Measurements from ENCODE around the gene C1orf53. TPM values are rescaled to one million over a fixed set of nuclear protein-coding genes. Genes with fewer than 3 reads are reported as not detected.
A peak's percentile ranks its signal among the peaks of the same experiment; 100 is the strongest.

Gene C1orf53
- total and polyA plus RNA-seq, 8 donors, result 1.5 to 8.9 (median 3.1) TPM

DNA sequence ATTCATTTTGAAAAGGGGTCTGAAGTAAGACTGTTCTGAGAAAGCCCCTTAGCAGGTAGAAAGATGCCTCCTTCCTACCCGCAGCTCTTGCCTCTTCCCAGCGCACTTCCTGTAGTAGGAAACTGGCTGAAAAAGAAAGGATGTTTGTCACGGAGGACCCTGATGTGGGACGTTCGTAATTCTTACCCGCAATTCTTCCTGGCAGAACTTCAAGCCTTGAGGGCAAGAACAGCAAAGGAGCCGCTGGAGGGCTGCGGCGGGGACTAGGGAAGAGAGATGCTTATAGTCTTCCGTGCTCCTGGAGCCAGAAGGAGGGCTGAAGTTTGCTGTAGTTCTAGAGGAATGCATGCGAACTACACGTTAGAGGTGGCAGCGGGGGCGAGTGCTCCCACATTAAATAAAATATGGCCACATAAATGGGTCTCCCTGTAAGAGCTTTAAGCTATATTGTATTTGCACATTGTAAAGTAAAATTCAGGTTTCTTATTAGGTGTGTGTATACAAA is 6.3 kb downstream of the C1orf53 start:
- peaks cover 10 to 35% of the 10 kb centered on the region in 2 donors for H3K4me1 ChIP-seq
- H3K27me3 ChIP-seq, result peaks cover 97 to 100% of the 10 kb centered on the region in 2 donors
- intact Hi-C loops (cut with DNase I), result no loop called here
- no peak overlapping the region for H3K27ac ChIP-seq
- TF ChIP-seq, protein P1, sequence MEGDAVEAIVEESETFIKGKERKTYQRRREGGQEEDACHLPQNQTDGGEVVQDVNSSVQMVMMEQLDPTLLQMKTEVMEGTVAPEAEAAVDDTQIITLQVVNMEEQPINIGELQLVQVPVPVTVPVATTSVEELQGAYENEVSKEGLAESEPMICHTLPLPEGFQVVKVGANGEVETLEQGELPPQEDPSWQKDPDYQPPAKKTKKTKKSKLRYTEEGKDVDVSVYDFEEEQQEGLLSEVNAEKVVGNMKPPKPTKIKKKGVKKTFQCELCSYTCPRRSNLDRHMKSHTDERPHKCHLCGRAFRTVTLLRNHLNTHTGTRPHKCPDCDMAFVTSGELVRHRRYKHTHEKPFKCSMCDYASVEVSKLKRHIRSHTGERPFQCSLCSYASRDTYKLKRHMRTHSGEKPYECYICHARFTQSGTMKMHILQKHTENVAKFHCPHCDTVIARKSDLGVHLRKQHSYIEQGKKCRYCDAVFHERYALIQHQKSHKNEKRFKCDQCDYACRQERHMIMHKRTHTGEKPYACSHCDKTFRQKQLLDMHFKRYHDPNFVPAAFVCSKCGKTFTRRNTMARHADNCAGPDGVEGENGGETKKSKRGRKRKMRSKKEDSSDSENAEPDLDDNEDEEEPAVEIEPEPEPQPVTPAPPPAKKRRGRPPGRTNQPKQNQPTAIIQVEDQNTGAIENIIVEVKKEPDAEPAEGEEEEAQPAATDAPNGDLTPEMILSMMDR (IDR thresholded peaks at IDR 0.05), result no peak
- DNase-seq (no peak), ATAC-seq (no peak)
- H3K9me3 ChIP-seq, result no peaks in the 10 kb centered on the region
- H3K4me3 ChIP-seq, result no peak overlapping the region
- H3K36me3 ChIP-seq, result no peaks in the 10 kb centered on the region

DNA sequence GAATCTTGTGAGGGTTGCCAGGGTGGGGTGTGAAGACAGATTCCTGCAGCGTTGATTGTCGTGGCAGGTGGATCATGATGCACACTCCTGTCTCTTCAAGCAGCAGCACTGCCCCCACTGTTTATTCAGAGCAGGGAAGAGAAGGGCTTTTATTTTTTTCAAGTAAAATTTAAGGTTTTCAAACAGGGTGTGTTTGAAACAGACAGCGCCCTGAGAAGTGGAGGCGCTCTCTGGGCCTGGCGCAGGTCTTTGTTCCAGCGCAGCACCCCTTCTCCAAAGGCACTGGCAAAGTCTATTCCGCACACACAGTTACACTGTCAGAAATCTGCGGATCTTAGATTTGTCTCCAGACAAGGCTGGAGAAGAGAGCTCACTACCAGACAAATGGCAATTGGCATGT is 7.0 kb downstream of the C1orf53 start:
- H3K9me3 ChIP-seq, result no peaks in the 10 kb centered on the region
- no peak overlapping the region for H3K27ac ChIP-seq
- H3K4me1 ChIP-seq, result peaks cover 10 to 41% of the 10 kb centered on the region in 2 donors
- TF ChIP-seq, protein P1 (IDR thresholded peaks at IDR 0.05), result no peak
- no peak overlapping the region for H3K4me3 ChIP-seq
- DNase-seq (no peak), ATAC-seq (no peak)
- peaks cover 99 to 100% of the 10 kb centered on the region in 2 donors for H3K27me3 ChIP-seq
- H3K36me3 ChIP-seq, result no peaks in the 10 kb centered on the region
- intact Hi-C loops (cut with DNase I), result no loop called here

DNA sequence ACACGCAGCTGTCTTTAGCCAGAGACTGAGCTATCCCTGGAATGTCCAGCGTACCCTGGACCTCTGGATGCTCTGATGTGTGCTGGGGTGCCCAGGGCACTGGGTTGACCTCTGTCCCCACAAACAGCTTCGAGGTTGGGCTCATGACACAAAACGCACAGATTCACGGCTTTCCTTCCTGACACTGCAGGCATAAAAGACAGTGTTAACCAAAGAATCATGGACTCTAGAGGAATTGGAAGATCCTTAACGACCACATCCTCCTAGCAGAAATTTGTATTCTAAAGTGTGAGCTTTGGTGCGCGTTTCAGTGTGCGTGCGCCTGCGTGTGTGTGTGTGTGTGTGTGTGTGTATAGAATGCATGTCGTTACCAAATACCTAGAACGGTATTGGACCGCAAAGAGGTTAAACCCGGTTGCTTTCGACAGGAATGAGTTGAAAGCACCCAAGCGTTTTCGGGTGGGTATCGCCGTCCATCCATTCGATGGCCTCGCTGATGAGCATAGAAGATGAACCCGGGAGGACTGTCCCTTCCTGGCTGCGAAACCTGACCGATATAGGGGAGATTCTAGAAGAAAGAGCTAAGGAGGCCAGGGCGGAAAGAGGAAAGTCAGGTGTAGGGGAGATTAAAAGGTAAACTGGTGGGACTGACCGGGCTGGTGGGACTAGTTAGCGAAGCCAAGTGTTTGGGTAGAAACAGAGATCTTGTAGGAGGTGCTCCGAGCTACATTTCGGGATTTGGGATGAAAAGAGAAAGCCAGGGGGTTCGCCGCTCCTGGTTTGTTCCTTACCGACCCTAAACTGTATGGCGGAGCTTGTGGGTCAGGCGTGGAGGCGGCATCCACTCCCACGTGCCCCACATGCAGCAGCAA is 7.9 kb downstream of the C1orf53 start:
- no peaks in the 10 kb centered on the region for H3K9me3 ChIP-seq
- H3K27me3 ChIP-seq, result peaks cover 99 to 100% of the 10 kb centered on the region in 2 donors
- H3K27ac ChIP-seq, result no peak overlapping the region
- TF ChIP-seq, protein P1 (IDR thresholded peaks at IDR 0.05), result no peak
- intact Hi-C loops (cut with DNase I), result no loop called here
- peaks cover 10 to 42% of the 10 kb centered on the region in 2 donors for H3K4me1 ChIP-seq
- no peak overlapping the region for H3K4me3 ChIP-seq
- ATAC-seq (no peak), DNase-seq (no peak)
- H3K36me3 ChIP-seq, result no peaks in the 10 kb centered on the region

DNA sequence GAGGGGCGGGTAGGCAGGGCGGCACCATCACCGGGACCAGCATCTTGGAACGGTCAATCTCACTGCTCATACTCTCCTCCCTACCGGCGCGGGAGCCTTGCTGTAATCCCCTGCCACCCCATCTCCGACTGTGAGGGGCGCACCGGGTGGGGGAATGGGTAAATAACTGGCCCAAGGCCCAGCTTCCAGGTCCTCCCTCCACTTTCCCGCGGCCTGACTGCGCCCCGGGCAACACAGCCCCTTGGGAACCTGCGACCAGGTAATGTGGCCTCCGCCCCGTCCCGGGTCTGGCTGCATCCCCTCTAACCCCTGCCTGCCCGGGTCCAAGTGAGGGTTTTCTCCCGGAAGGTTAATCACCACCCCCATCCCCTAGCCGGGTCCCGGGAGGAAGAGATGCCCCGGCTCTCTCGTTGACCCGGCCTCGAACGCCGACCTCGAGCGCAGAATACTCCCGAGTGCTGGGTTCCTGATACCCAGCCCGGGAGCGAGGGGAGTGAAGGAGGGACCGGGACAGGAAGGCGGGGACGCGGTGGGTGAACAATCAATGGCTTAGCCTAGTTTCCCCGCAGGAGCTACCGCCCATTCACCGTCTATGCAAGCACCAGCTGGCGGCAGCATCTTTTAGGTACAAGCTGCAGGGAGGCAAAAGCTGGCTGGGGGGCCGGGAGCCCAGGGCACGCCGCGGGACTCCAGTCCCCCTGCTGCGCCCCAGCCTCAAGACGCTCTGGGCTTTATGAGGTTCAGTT is 8.9 kb downstream of the C1orf53 start:
- Histone ChIP-seq H3K9me3 (no peaks in the 10 kb centered on the region), H3K4me3 (peak overlapping the region in 1 of 2 donors; percentile 15), H3K4me1 (peaks cover 17 to 51% of the 10 kb centered on the region in 2 donors), H3K27ac (no peak overlapping the region), H3K27me3 (peaks cover 99 to 100% of the 10 kb centered on the region in 2 donors), H3K36me3 (no peaks in the 10 kb centered on the region)
- intact Hi-C loops (cut with DNase I), result no loop called here
- TF ChIP-seq, protein P1 (IDR thresholded peaks at IDR 0.05), result no peak
- DNase-seq, result peak in 1 of 4 donors; percentile 77
- ATAC-seq, result no peak

Data from left lung (tissue), 10 donors.